A549 (cell line): ENCODE measurements around the gene DOCK1. TPM values are rescaled to one million over a fixed set of nuclear protein-coding genes. Genes with fewer than 3 reads are reported as not detected.

ENCODE experiments used
- ATAC-seq, 2 experiments: fragments of 200-7000 bp in 1 of 2; fragments of >200 bp in 1 of 2; cut with Nextera tagmentation in 1 of 2; cut with Tn5 transposase in 1 of 2; 3 replicates each; pipeline versions ENCODE4 v1.8.0 to v1.9.1; 2018 to 2020; ENCODE audit warnings: mild to moderate bottlenecking in 1 of 2, moderate library complexity in 1 of 2
- CTCF ChIA-PET: fragments of 300-600 bp; sonication (Branson Sonifier 250); formaldehyde crosslinking; extraction: SDS; loops from one replicate; lab custom pipeline; 2021; ENCODE audit warnings: antibody characterized with exemption, inconsistent platforms; lab: Yijun Ruan, JAX
- POLR2A ChIA-PET: fragments of 350-600 bp; formaldehyde crosslinking; extraction: SDS; loops from one replicate; lab custom pipeline; 2021; ENCODE audit warnings: antibody characterized with exemption, inconsistent platforms; lab: Yijun Ruan, JAX
- DNase-seq, 2 experiments: peaks; one replicate each; pipeline versions ENCODE4 v3.0.0 to v3.0.0-alpha.2; 2011 to 2016; ENCODE audit warnings: low read depth in 1 of 2, low spot score in 1 of 2
- FAIRE-seq: peaks from 2 replicates; lab custom pipeline; 2011; peaks lifted over from hg19 to GRCh38; lab: Jason Lieb, UNC
- H3K27ac ChIP-seq, 2 experiments: fragments of >200 bp; sonication (Bioruptor Twin); formaldehyde crosslinking; 3 replicates each; pipeline ENCODE4 v1.5.1; 2016 to 2017
- H3K4me1 ChIP-seq: fragments of >200 bp; sonication (Bioruptor Twin); formaldehyde crosslinking; 3 replicates; pipeline ENCODE4 v1.6.1; 2016
- H3K4me2 ChIP-seq: fragments of >200 bp; sonication (Bioruptor Twin); formaldehyde crosslinking; 3 replicates; pipeline ENCODE4 v1.6.1; 2016
- H3K4me3 ChIP-seq: fragments of >200 bp; sonication (Bioruptor Twin); formaldehyde crosslinking; 3 replicates; pipeline ENCODE4 v1.5.1; 2016
- H3K9me3 ChIP-seq: fragments of >200 bp; sonication (Bioruptor Twin); formaldehyde crosslinking; 3 replicates; pipeline ENCODE4 v1.6.1; 2016
- CBX2 ChIP-seq: fragments of 200-600 bp; sonication (generic); IDR thresholded peaks from 2 replicates; pipeline ENCODE4 v1.6.1; 2016; ENCODE audit warnings: low read depth, mild to moderate bottlenecking, borderline replicate concordance
- EHMT2 ChIP-seq: fragments of 200-600 bp; sonication (generic); IDR thresholded peaks from 2 replicates; pipeline ENCODE4 v1.6.1; 2016; ENCODE audit warnings: antibody characterized with exemption, low read depth, mild to moderate bottlenecking, moderate library complexity
- EP300 ChIP-seq, 2 experiments: fragments of >200 bp; sonication (Bioruptor Twin); formaldehyde crosslinking; IDR thresholded peaks; 2 replicates in 1 of 2; 3 replicates in 1 of 2; pipeline ENCODE4 v1.6.1; 2016 to 2017
- ESRRA ChIP-seq: fragments of 150-350 bp; IDR thresholded peaks from 2 replicates; pipeline ENCODE4 v1.6.1; 2014; ENCODE audit warnings: mild to moderate bottlenecking, low read length, borderline replicate concordance
- FOSL2 ChIP-seq, 2 experiments: fragments of 450-650 bp in 1 of 2; fragments of >200 bp in 1 of 2; sonication (Bioruptor Twin) in 1 of 2; formaldehyde crosslinking; IDR thresholded peaks; 2 replicates each; pipeline versions ENCODE4 v1.5.0 to v1.6.1; 2016 to 2020; ENCODE audit warnings: mild to moderate bottlenecking in 1 of 2, moderate library complexity in 1 of 2
- FOXS1 ChIP-seq: fragments of 250-450 bp; sonication (Bioruptor Pico); IDR thresholded peaks from 2 replicates; pipeline ENCODE4 v1.5.0; 2020; ENCODE audit warnings: mild to moderate bottlenecking, moderate library complexity
- GATA3 ChIP-seq: IDR thresholded peaks from 2 replicates; pipeline ENCODE4 v1.6.1; 2012; ENCODE audit warnings: borderline replicate concordance
- HDAC2 ChIP-seq: fragments of 200-600 bp; sonication (generic); IDR thresholded peaks from 2 replicates; pipeline ENCODE4 v1.6.1; 2016
- HEYL ChIP-seq: fragments of 250-450 bp; sonication (Bioruptor Pico); IDR thresholded peaks from 2 replicates; pipeline ENCODE4 v1.8.0; 2021; ENCODE audit warnings: mild to moderate bottlenecking, moderate library complexity
- HOXB13 ChIP-seq: fragments of 250-450 bp; sonication (Bioruptor Pico); IDR thresholded peaks from 2 replicates; pipeline ENCODE4 v1.5.0; 2020; ENCODE audit warnings: low read depth, mild to moderate bottlenecking, moderate library complexity
- HOXB5 ChIP-seq: fragments of 250-450 bp; sonication (Bioruptor Pico); IDR thresholded peaks from 2 replicates; pipeline ENCODE4 v1.5.0; 2020; ENCODE audit warnings: mild to moderate bottlenecking, moderate library complexity
- JUN ChIP-seq, 2 experiments: fragments of >200 bp; sonication (Bioruptor Twin); formaldehyde crosslinking; IDR thresholded peaks; 2 replicates in 1 of 2; 3 replicates in 1 of 2; pipeline ENCODE4 v1.6.1; 2016 to 2017
- JUNB ChIP-seq: fragments of >200 bp; sonication (Bioruptor Twin); formaldehyde crosslinking; IDR thresholded peaks from 2 replicates; pipeline ENCODE4 v1.6.1; 2016
- KDM1A ChIP-seq: fragments of 200-600 bp; sonication (generic); IDR thresholded peaks from 2 replicates; pipeline ENCODE4 v1.6.1; 2016; ENCODE audit warnings: low read depth, mild to moderate bottlenecking
- KDM5A ChIP-seq: fragments of 200-600 bp; sonication (generic); IDR thresholded peaks from 2 replicates; pipeline ENCODE4 v1.6.1; 2016; ENCODE audit warnings: antibody characterized with exemption, mild to moderate bottlenecking
- MYC ChIP-seq: IDR thresholded peaks from 2 replicates; pipeline ENCODE4 v1.6.1; 2012; ENCODE audit warnings: mild to moderate bottlenecking, inconsistent platforms, low read length, improper control_type of control experiment, borderline replicate concordance
- NFE2L2 ChIP-seq: fragments of 150-350 bp; conservative IDR thresholded peaks from 2 replicates; pipeline ENCODE4 v1.6.1; 2014; ENCODE audit warnings: low read length
- NPAS2 ChIP-seq: fragments of 250-450 bp; sonication (Bioruptor Pico); IDR thresholded peaks from 2 replicates; pipeline ENCODE4 v1.8.0; 2022; ENCODE audit warnings: mild to moderate bottlenecking, moderate library complexity, borderline replicate concordance
- PHF8 ChIP-seq: fragments of 200-600 bp; sonication (generic); IDR thresholded peaks from 2 replicates; pipeline ENCODE4 v1.6.1; 2016; ENCODE audit warnings: low read depth, mild to moderate bottlenecking, antibody characterized with exemption, moderate library complexity, borderline replicate concordance
- POLR2A ChIP-seq: IDR thresholded peaks from 2 replicates; pipeline ENCODE4 v1.6.1; 2012; ENCODE audit warnings: mild to moderate bottlenecking, low read length
- RARB ChIP-seq: fragments of 250-450 bp; sonication (Bioruptor Pico); IDR thresholded peaks from 2 replicates; pipeline ENCODE4 v1.8.0; 2021; ENCODE audit warnings: mild to moderate bottlenecking, moderate library complexity
- RCOR1 ChIP-seq: fragments of 150-350 bp; IDR thresholded peaks from 2 replicates; pipeline ENCODE4 v1.6.1; 2014; ENCODE audit warnings: antibody characterized with exemption, low read length, low read depth
- RFX5 ChIP-seq: fragments of 450-650 bp; IDR thresholded peaks from 2 replicates; pipeline ENCODE4 v1.7.1; 2014; ENCODE audit warnings: antibody characterized with exemption, mild to moderate bottlenecking, moderate library complexity
- SMC3 ChIP-seq: fragments of >200 bp; sonication (Bioruptor Twin); formaldehyde crosslinking; IDR thresholded peaks from 3 replicates; pipeline ENCODE4 v1.6.1; 2018; ENCODE audit warnings: inconsistent platforms
- SREBF2 ChIP-seq: fragments of 450-650 bp; IDR thresholded peaks from 2 replicates; pipeline ENCODE4 v1.6.1; 2014; ENCODE audit warnings: mild to moderate bottlenecking, moderate library complexity
- ZFP36 ChIP-seq: fragments of 450-650 bp; IDR thresholded peaks from 2 replicates; pipeline ENCODE4 v1.6.1; 2014; ENCODE audit warnings: borderline replicate concordance; ENCODE audit not compliant: partially characterized antibody
- ZSCAN20 ChIP-seq: fragments of 250-450 bp; sonication (Bioruptor Pico); IDR thresholded peaks from 2 replicates; pipeline ENCODE4 v1.8.0; 2022; ENCODE audit warnings: mild to moderate bottlenecking, moderate library complexity
- WGBS: methylation state at CpG from one replicate; pipeline ENCODE4 v1.1.6; 2017; ENCODE audit errors: missing lambda C conversion rate; 5-methylcytosine and 5-hydroxymethylcytosine counted together
- polyA plus RNA-seq, 4 experiments: library from polyadenylated mRNA; depleted of rRNA in 3 of 4; stranded (reverse); fragments of >200 nt; fragmentation: RNase III in 1 of 4; extraction: RNeasy Plus Mini Kit Qiagen cat#74134 plus additional on column Dnase treatment in 1 of 4; gene quantifications; 2 replicates in 3 of 4; 3 replicates in 1 of 4; pipeline ENCODE4 v1.2.3, GENCODE V29; 2011 to 2017
- TF ChIP-seq, protein P1 (sequence below): IDR thresholded peaks from 2 replicates; pipeline ENCODE4 v1.6.1; 2012
- TF ChIP-seq, protein P2 (sequence below): fragments of 200-600 bp; sonication (generic); IDR thresholded peaks from 2 replicates; pipeline ENCODE4 v1.6.1; 2016; ENCODE audit warnings: antibody characterized with exemption, mild to moderate bottlenecking, moderate library complexity
- TF ChIP-seq, protein P3 (sequence below): fragments of >200 bp; sonication (Bioruptor Twin); formaldehyde crosslinking; IDR thresholded peaks from 2 replicates; pipeline ENCODE4 v1.6.1; 2016
- TF ChIP-seq, protein P4 (sequence below): fragments of 450-650 bp; IDR thresholded peaks from 2 replicates; pipeline ENCODE4 v1.6.1; 2014; ENCODE audit warnings: antibody characterized with exemption

Gene DOCK1
- polyA plus RNA-seq, 2 of the 4 experiments (the other 2 are of a cell fraction) = 22.6 to 28.2 TPM

DNA sequence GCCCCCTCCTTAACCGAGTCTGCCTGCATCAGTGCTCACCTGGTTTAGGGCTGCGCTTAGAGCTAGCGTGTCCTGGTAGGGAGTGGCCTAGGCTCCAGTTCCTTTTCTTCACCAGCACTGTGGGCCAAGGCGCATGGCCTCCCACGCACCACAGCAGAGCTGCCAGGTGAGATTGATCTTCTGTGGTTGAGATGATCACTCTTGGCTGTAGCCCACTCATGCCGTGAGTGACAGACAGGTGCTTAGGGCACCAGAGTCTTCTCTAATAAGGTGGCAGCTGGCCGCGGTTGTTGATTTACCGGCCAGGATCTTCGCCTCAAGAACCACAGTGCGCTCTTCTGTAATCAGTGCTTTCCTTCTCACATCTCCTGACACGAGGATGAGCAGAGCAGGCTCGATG, 448.3 kb downstream of the DOCK1 start:
- FAIRE-seq (no peak), DNase-seq (no peak), ATAC-seq (no peak)
- CTCF ChIA-PET = no interaction called here
- TF ChIP-seq, protein P1, sequence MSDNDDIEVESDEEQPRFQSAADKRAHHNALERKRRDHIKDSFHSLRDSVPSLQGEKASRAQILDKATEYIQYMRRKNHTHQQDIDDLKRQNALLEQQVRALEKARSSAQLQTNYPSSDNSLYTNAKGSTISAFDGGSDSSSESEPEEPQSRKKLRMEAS = no peak
- TF ChIP-seq, protein P2, sequence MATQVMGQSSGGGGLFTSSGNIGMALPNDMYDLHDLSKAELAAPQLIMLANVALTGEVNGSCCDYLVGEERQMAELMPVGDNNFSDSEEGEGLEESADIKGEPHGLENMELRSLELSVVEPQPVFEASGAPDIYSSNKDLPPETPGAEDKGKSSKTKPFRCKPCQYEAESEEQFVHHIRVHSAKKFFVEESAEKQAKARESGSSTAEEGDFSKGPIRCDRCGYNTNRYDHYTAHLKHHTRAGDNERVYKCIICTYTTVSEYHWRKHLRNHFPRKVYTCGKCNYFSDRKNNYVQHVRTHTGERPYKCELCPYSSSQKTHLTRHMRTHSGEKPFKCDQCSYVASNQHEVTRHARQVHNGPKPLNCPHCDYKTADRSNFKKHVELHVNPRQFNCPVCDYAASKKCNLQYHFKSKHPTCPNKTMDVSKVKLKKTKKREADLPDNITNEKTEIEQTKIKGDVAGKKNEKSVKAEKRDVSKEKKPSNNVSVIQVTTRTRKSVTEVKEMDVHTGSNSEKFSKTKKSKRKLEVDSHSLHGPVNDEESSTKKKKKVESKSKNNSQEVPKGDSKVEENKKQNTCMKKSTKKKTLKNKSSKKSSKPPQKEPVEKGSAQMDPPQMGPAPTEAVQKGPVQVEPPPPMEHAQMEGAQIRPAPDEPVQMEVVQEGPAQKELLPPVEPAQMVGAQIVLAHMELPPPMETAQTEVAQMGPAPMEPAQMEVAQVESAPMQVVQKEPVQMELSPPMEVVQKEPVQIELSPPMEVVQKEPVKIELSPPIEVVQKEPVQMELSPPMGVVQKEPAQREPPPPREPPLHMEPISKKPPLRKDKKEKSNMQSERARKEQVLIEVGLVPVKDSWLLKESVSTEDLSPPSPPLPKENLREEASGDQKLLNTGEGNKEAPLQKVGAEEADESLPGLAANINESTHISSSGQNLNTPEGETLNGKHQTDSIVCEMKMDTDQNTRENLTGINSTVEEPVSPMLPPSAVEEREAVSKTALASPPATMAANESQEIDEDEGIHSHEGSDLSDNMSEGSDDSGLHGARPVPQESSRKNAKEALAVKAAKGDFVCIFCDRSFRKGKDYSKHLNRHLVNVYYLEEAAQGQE = no peak
- TF ChIP-seq CBX2 (no peak), ZFP36 (no peak), NPAS2 (CRISPR knock-in tag) (no peak), MYC (no peak), JUN (IDR thresholded peaks at IDR 0.05) (no peak), KDM1A (no peak), FOXS1 (no peak), NFE2L2 (no peak), KDM5A (no peak), JUNB (no peak), HOXB5 (CRISPR knock-in tag) (no peak), HEYL (CRISPR knock-in tag) (no peak), EHMT2 (no peak), ESRRA (no peak), HOXB13 (no peak), GATA3 (no peak), RCOR1 (no peak)
- TF ChIP-seq, protein P3, sequence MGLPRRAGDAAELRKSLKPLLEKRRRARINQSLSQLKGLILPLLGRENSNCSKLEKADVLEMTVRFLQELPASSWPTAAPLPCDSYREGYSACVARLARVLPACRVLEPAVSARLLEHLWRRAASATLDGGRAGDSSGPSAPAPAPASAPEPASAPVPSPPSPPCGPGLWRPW = no peak
- no peaks in the 10 kb centered on the region for H3K9me3 ChIP-seq
- WGBS = 85% methylated on average over 13 of the region's 13 CpGs
- H3K27ac ChIP-seq = no peak overlapping the region
- POLR2A ChIA-PET = no interaction called here
- no peaks in the 10 kb centered on the region for H3K4me1 ChIP-seq
- H3K4me2 ChIP-seq = no peak overlapping the region
- no peak overlapping the region for H3K4me3 ChIP-seq

DNA sequence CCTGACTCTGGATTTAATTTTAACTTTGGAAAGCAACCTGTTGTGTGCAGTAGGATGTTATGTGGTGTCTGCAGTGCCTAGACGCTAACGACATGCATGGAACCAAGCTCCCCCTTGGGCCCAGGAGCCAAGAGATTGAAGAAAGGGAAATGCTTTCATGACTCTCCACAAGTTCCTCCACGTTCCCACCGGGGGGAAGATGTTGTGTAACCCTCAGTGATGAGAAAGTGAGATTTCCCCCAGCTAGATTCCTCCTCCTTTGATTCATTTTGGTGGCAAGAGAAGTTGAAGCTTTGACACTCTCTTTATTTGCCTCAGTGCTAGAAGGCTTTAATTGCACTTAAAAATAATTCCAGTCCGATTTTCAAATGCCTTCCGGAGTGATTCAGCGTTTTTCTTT, 449.0 kb downstream of the DOCK1 start:
- Histone ChIP-seq H3K4me2 (no peak overlapping the region), H3K4me3 (no peak overlapping the region), H3K9me3 (no peaks in the 10 kb centered on the region), H3K4me1 (no peaks in the 10 kb centered on the region), H3K27ac (no peak overlapping the region)
- ATAC-seq (no peak), DNase-seq (no peak), FAIRE-seq (no peak)
- CTCF ChIA-PET = interaction anchor here (1.2 to 1.7 kb wide), 3 partner anchors 10 to 17 kb away, joined by 4 to 7 read pairs (median 6); no protein-coding TSS in a partner anchor
- 86% methylated on average over 7 of the region's 7 CpGs for WGBS
- POLR2A ChIA-PET = no interaction called here
- TF ChIP-seq RFX5 (no peak), HOXB13 (no peak), EP300 (IDR thresholded peaks at IDR 0.05) (no peak), SREBF2 (no peak), RARB (no peak), NFE2L2 (no peak), PHF8 (no peak), FOSL2 (IDR thresholded peaks at IDR 0.05) (no peak), FOSL2 (CRISPR knock-in tag; IDR thresholded peaks at IDR 0.05) (no peak), POLR2A (no peak), SMC3 (no peak), HEYL (CRISPR knock-in tag) (no peak), KDM5A (no peak), GATA3 (no peak), ZSCAN20 (CRISPR knock-in tag) (no peak), HDAC2 (no peak)
- TF ChIP-seq, protein P4, sequence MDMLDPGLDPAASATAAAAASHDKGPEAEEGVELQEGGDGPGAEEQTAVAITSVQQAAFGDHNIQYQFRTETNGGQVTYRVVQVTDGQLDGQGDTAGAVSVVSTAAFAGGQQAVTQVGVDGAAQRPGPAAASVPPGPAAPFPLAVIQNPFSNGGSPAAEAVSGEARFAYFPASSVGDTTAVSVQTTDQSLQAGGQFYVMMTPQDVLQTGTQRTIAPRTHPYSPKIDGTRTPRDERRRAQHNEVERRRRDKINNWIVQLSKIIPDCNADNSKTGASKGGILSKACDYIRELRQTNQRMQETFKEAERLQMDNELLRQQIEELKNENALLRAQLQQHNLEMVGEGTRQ = no peak
